Measurements from ENCODE around the gene PPFIA4. TPM values are rescaled to one million over a fixed set of nuclear protein-coding genes. Genes with fewer than 3 reads are reported as not detected.

PPFIA4 gene
- total and polyA plus RNA-seq, 9 of the 15 experiments (the other 6 are each of a cell fraction or from before 2014, with no cell fraction given) = 0.07 to 12.0 (median 0.70) TPM

- TF ChIP-seq ATF2 (CRISPR knock-in tag; IDR thresholded peaks at IDR 0.05) (no peak), ZNF551 (CRISPR knock-in tag; IDR thresholded peaks at IDR 0.05) (no peak), ZBTB2 (IDR thresholded peaks at IDR 0.05) (no peak), THRB (CRISPR knock-in tag; conservative IDR thresholded peaks at IDR 0.05) (0 out of 2 replicates have a peak, but pooled peaks have one; percentile 9), KLF13 (tag; IDR thresholded peaks at IDR 0.05; ENCODE audit: borderline replicate concordance, low read depth) (no peak), LCOR (CRISPR knock-in tag; IDR thresholded peaks at IDR 0.05) (no peak), HOXB6 (CRISPR knock-in tag; IDR thresholded peaks at IDR 0.05; ENCODE audit: borderline replicate concordance) (no peak), TEAD4 (IDR thresholded peaks at IDR 0.05; ENCODE audit: low read length) (no peak), TEAD4 (CRISPR knock-in tag; IDR thresholded peaks at IDR 0.05; ENCODE audit: borderline replicate concordance) (no peak), FOXJ3 (CRISPR knock-in tag; IDR thresholded peaks at IDR 0.05) (no peak), ELF4 (CRISPR knock-in tag; IDR thresholded peaks at IDR 0.05) (no peak), DIDO1 (tag; IDR thresholded peaks at IDR 0.05; ENCODE audit: low read depth) (no peak)
- TF ChIP-seq, protein P1, sequence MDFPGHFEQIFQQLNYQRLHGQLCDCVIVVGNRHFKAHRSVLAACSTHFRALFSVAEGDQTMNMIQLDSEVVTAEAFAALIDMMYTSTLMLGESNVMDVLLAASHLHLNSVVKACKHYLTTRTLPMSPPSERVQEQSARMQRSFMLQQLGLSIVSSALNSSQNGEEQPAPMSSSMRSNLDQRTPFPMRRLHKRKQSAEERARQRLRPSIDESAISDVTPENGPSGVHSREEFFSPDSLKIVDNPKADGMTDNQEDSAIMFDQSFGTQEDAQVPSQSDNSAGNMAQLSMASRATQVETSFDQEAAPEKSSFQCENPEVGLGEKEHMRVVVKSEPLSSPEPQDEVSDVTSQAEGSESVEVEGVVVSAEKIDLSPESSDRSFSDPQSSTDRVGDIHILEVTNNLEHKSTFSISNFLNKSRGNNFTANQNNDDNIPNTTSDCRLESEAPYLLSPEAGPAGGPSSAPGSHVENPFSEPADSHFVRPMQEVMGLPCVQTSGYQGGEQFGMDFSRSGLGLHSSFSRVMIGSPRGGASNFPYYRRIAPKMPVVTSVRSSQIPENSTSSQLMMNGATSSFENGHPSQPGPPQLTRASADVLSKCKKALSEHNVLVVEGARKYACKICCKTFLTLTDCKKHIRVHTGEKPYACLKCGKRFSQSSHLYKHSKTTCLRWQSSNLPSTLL (IDR thresholded peaks at IDR 0.05) = no peak
- TF ChIP-seq, protein P2, sequence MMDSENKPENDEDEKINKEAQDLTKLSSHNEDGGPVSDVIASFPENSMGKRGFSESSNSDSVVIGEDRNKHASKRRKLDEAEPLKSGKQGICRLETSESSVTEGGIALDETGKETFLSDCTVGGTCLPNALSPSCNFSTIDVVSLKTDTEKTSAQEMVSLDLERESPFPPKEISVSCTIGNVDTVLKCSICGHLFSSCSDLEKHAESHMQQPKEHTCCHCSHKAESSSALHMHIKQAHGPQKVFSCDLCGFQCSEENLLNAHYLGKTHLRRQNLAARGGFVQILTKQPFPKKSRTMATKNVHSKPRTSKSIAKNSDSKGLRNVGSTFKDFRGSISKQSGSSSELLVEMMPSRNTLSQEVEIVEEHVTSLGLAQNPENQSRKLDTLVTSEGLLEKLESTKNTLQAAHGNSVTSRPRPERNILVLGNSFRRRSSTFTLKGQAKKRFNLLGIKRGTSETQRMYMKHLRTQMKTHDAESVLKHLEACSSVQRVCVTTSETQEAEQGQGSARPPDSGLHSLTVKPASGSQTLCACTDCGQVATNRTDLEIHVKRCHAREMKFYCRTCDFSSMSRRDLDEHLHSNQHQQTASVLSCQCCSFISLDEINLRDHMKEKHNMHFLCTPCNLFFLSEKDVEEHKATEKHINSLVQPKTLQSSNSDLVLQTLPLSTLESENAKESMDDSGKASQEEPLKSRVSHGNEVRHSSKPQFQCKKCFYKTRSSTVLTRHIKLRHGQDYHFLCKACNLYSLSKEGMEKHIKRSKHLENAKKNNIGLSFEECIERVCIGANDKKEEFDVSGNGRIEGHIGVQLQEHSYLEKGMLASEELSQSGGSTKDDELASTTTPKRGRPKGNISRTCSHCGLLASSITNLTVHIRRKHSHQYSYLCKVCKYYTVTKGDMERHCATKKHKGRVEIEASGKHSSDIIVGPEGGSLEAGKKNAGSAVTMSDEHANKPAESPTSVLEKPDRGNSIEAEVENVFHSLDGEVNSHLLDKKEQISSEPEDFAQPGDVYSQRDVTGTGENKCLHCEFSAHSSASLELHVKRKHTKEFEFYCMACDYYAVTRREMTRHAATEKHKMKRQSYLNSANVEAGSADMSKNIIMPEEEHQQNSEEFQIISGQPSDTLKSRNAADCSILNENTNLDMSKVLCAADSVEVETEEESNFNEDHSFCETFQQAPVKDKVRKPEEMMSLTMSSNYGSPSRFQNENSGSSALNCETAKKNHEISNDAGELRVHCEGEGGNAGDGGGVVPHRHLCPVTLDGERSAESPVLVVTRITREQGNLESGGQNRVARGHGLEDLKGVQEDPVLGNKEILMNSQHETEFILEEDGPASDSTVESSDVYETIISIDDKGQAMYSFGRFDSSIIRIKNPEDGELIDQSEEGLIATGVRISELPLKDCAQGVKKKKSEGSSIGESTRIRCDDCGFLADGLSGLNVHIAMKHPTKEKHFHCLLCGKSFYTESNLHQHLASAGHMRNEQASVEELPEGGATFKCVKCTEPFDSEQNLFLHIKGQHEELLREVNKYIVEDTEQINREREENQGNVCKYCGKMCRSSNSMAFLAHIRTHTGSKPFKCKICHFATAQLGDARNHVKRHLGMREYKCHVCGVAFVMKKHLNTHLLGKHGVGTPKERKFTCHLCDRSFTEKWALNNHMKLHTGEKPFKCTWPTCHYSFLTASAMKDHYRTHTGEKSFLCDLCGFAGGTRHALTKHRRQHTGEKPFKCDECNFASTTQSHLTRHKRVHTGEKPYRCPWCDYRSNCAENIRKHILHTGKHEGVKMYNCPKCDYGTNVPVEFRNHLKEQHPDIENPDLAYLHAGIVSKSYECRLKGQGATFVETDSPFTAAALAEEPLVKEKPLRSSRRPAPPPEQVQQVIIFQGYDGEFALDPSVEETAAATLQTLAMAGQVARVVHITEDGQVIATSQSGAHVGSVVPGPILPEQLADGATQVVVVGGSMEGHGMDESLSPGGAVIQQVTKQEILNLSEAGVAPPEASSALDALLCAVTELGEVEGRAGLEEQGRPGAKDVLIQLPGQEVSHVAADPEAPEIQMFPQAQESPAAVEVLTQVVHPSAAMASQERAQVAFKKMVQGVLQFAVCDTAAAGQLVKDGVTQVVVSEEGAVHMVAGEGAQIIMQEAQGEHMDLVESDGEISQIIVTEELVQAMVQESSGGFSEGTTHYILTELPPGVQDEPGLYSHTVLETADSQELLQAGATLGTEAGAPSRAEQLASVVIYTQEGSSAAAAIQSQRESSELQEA (IDR thresholded peaks at IDR 0.05; ENCODE audit: low read depth) = no peak
These were observed 49.8 kb downstream of the PPFIA4 start (continued) for GRCh38 chr1:203076031-203076511.
